OCI-LY3 (cell line): ENCODE measurements around the gene EXD2.

Experiments
- EZH2phosphoT487 ChIP-seq: fragments of 200-600 bp; shearing (Covaris generic); IDR thresholded peaks from 2 replicates; pipeline ENCODE4 v1.6.1; 2018; ENCODE audit warnings: antibody characterized with exemption, mixed run types, low read depth
- TF ChIP-seq, protein P1 (sequence below): fragments of 200-600, 300-600 bp; sonication (generic); IDR thresholded peaks from 2 replicates; pipeline ENCODE4 v1.5.1; 2014; ENCODE audit warnings: antibody characterized with exemption, low read length, low read depth

DNA sequence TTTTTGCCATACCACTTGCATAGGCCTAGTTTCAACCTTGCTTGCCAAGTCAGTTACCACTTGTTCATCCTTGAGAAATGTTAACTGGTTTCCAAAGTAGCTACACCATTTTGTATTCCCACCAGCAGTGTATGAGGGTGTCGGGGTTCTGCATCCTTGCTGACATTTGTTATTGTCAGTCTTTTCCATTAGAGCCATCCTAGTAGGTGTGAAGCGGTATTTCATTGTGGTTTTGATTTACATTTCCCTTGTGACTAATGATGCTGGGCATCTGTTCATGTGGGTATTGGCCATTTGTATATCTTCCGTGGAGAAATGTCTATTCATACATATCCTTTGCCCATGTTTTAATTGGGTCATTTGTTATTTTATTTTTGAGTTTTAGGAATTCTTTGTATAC, 41.1 kb downstream of the EXD2 start:
- TF ChIP-seq, protein P1, sequence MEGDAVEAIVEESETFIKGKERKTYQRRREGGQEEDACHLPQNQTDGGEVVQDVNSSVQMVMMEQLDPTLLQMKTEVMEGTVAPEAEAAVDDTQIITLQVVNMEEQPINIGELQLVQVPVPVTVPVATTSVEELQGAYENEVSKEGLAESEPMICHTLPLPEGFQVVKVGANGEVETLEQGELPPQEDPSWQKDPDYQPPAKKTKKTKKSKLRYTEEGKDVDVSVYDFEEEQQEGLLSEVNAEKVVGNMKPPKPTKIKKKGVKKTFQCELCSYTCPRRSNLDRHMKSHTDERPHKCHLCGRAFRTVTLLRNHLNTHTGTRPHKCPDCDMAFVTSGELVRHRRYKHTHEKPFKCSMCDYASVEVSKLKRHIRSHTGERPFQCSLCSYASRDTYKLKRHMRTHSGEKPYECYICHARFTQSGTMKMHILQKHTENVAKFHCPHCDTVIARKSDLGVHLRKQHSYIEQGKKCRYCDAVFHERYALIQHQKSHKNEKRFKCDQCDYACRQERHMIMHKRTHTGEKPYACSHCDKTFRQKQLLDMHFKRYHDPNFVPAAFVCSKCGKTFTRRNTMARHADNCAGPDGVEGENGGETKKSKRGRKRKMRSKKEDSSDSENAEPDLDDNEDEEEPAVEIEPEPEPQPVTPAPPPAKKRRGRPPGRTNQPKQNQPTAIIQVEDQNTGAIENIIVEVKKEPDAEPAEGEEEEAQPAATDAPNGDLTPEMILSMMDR = no peak
- TF ChIP-seq EZH2phosphoT487 = no peak
